DOHH2 (cell line): ENCODE measurements around the gene UBE2B.

Experiments
- EZH2phosphoT487 ChIP-seq: fragments of 200-600 bp; sonication (generic); IDR thresholded peaks from 2 replicates; pipeline ENCODE4 v1.6.1; 2017; ENCODE audit warnings: borderline replicate concordance, mild to moderate bottlenecking, antibody characterized with exemption, low read length, moderate library complexity, mixed read lengths
- TF ChIP-seq, protein P1 (sequence below): fragments of 200-600 bp; sonication (generic); IDR thresholded peaks from one replicate; pipeline ENCODE4 v1.5.1; 2014; ENCODE audit warnings: antibody characterized with exemption, mild to moderate bottlenecking, low read depth, low read length; ENCODE audit not compliant: poor library complexity, severe bottlenecking

DNA sequence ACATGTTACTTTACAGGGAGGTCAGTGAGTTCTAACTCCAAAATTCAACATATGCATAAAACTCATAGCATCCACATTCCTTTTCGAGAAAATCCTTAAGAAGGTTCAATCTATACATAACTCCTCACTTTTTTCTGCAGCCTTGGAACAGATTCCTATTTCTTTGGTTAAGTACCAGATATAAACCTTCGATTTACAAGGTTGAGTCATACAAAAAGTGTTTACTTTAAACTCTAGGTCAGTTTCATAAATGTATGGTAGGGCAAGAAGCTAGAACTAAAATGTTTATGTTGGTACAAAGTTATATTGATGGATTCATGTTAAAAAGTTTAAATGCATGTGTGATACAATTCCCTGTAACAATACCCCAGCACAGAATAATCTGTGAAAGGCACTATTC, 20.9 kb downstream of the UBE2B start:
- TF ChIP-seq, protein P1, sequence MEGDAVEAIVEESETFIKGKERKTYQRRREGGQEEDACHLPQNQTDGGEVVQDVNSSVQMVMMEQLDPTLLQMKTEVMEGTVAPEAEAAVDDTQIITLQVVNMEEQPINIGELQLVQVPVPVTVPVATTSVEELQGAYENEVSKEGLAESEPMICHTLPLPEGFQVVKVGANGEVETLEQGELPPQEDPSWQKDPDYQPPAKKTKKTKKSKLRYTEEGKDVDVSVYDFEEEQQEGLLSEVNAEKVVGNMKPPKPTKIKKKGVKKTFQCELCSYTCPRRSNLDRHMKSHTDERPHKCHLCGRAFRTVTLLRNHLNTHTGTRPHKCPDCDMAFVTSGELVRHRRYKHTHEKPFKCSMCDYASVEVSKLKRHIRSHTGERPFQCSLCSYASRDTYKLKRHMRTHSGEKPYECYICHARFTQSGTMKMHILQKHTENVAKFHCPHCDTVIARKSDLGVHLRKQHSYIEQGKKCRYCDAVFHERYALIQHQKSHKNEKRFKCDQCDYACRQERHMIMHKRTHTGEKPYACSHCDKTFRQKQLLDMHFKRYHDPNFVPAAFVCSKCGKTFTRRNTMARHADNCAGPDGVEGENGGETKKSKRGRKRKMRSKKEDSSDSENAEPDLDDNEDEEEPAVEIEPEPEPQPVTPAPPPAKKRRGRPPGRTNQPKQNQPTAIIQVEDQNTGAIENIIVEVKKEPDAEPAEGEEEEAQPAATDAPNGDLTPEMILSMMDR, result no peak
- no peak for TF ChIP-seq EZH2phosphoT487
